T-helper 1 cell treated with Interleukin-12 subunit alpha and Interleukin-12 subunit beta and Interleukin-4 antibody, amounts not matched to agents 30 μg/mL and 1 μg/mL, for 36 hours (primary cell): ENCODE measurements around the gene TET1.
"Not testable (repeated sequence)": the region's sequence is repeated elsewhere in the genome, so short reads cannot be mapped to it uniquely, and the experiment has no call there.

Source experiments
- H3K27ac Mint-ChIP-seq: one replicate; pipeline ENCODE4 v1.8.0; 2021; ENCODE audit warnings: mild to moderate bottlenecking, mixed read lengths
- H3K27me3 Mint-ChIP-seq: one replicate; pipeline ENCODE4 v1.8.0; 2021; ENCODE audit warnings: low read depth, mixed read lengths
- H3K36me3 Mint-ChIP-seq: one replicate; pipeline ENCODE4 v1.8.0; 2021; ENCODE audit warnings: low read depth, mixed read lengths
- H3K4me1 Mint-ChIP-seq: one replicate; pipeline ENCODE4 v1.8.0; 2021; ENCODE audit warnings: low read depth, mixed read lengths
- H3K4me3 Mint-ChIP-seq: one replicate; pipeline ENCODE4 v1.8.0; 2021; ENCODE audit warnings: mild to moderate bottlenecking, moderate library complexity, mixed read lengths
- H3K9me3 Mint-ChIP-seq: one replicate; pipeline ENCODE4 v1.8.0; 2021; ENCODE audit warnings: mixed read lengths

Gene TET1

GRCh38 chr10:68613974-68614373 is 53.8 kb downstream of the TET1 start:
- not testable (repeated sequence) for H3K36me3 Mint-ChIP-seq, H3K4me3 Mint-ChIP-seq, H3K4me1 Mint-ChIP-seq, H3K27ac Mint-ChIP-seq, H3K9me3 Mint-ChIP-seq, H3K27me3 Mint-ChIP-seq

DNA sequence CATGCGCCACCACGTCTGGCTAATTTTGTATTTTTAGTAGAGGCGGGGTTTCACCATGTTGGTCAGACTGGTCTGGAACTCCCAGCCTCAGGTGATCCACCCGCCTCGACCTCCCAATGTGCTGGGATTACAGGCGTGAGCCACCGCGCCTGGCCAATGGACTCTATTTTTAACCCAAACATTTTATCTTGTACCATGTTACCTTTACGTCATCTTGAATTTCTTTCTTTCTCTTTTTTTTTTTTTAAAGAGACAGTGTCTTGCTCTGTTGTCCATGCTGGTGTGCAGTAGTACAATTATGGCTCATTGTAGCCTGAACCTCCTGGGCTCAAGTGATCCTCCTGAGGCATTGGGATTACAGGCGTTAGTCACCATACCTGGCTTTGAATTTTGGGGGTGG is 57.6 kb downstream of the TET1 start:
- not testable (repeated sequence) for H3K4me1 Mint-ChIP-seq, H3K27me3 Mint-ChIP-seq, H3K27ac Mint-ChIP-seq, H3K4me3 Mint-ChIP-seq, H3K9me3 Mint-ChIP-seq, H3K36me3 Mint-ChIP-seq

GRCh38 chr10:68618234-68618633 is 58.1 kb downstream of the TET1 start:
- Mint-ChIP-seq H3K27ac (no peak overlapping the region), H3K4me1 (no peaks in the 10 kb centered on the region), H3K9me3 (no peaks in the 10 kb centered on the region), H3K27me3 (no peaks in the 10 kb centered on the region), H3K36me3 (peaks cover 2% of the 10 kb centered on the region), H3K4me3 (no peak overlapping the region)

DNA sequence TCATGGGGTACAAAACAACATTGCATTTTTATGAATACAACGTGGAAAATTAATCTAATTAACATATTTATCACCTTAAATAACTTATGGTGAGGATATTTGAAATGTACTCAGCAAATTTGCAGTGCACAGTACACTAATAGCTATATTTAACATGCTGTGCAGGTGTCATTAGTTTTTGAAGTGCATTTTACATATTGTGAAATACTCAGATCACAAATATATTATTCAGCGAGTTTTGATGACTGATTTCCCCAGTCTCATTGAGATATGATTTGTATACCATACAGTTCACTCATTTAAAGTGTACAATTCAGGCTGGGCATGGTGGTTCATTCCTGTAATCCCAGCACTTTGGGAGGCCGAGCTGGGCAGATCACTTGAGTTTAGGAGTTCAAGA is 59.5 kb downstream of the TET1 start:
- Mint-ChIP-seq H3K4me3 (no peak overlapping the region), H3K27me3 (no peaks in the 10 kb centered on the region), H3K4me1 (no peaks in the 10 kb centered on the region), H3K9me3 (no peaks in the 10 kb centered on the region), H3K36me3 (no peaks in the 10 kb centered on the region), H3K27ac (no peak overlapping the region)

GRCh38 chr10:68625316-68625921 is 65.3 kb downstream of the TET1 start:
- no peak overlapping the region for H3K27ac Mint-ChIP-seq

DNA sequence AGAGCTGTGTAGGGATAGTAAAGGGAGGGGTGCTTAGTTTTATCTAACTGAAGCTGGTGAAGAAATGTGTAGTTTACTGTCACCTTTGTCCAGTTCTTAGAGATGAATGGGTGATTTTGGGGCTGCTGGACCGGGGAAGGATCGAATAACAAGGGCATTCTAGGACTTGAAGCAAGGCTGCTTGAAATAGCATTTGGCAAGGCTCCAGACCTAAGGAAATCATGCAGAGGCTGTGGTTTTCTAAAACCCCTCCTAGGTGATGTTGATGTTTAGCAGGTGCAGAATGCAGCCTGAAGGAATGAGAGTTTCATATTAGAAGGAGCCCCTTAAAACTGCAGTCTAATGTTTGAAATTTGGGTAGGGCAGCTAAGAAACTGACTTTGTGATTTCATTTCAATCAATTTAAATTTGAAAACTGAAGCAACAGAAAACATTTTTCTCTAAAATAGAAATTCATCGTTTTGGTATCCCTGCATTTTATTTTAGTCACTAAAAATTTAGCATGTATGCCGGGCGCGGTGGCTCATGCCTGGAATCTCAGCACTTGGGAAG is 68.5 kb downstream of the TET1 start:
- Mint-ChIP-seq H3K4me3 (no peak overlapping the region), H3K27me3 (no peaks in the 10 kb centered on the region), H3K27ac (no peak overlapping the region), H3K4me1 (peaks cover 11% of the 10 kb centered on the region), H3K36me3 (no peaks in the 10 kb centered on the region), H3K9me3 (no peaks in the 10 kb centered on the region)

More at GRCh38 chr10:68625316-68625921, 65.3 kb downstream of the TET1 start:
- Mint-ChIP-seq H3K4me1 (peaks cover 11% of the 10 kb centered on the region), H3K27me3 (no peaks in the 10 kb centered on the region), H3K9me3 (no peaks in the 10 kb centered on the region), H3K4me3 (no peak overlapping the region), H3K36me3 (no peaks in the 10 kb centered on the region)

GRCh38 chr10:68632271-68632560 is 72.1 kb downstream of the TET1 start:
- H3K4me1 Mint-ChIP-seq, H3K9me3 Mint-ChIP-seq, H3K36me3 Mint-ChIP-seq, H3K27me3 Mint-ChIP-seq, H3K27ac Mint-ChIP-seq, H3K4me3 Mint-ChIP-seq: not testable (repeated sequence)

- Mint-ChIP-seq H3K27me3 (no peaks in the 10 kb centered on the region), H3K4me1 (peaks cover 5% of the 10 kb centered on the region), H3K9me3 (no peaks in the 10 kb centered on the region), H3K27ac (no peak overlapping the region), H3K4me3 (no peak overlapping the region), H3K36me3 (no peaks in the 10 kb centered on the region)
Observed at GRCh38 chr10:68633281-68633680, 73.1 kb downstream of the TET1 start.

DNA sequence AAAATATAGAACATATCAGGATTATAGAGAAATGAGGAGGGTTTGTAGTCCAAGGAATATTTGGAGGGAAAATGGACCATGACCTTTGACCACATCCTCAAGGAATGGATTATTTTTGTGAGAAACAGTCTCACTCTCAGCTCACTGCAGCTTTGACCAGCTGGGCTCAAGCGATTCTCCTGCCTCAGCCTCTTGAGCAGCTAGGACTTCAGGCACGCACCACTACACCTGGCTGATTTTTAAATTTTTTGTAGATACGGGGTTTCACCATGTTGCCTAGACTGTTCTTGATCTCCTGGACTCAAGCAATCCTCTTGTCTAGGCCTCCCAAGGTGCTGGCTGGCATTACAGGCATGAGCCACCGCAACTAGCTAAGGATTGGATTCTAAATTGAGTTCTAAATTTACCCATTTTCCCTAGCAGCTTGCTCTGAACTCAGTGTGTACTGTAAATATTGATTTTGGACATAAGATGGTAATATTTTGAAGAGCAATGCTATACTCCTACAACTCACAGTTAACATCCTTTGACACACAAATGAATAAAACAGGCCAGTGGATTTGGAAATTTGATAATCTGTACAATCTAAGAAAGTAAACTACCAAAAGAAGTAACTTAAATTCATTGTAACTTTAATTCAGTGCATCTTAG is 73.8 kb downstream of the TET1 start:
- no peak overlapping the region for H3K4me3 Mint-ChIP-seq
- no peak overlapping the region for H3K27ac Mint-ChIP-seq
- no peaks in the 10 kb centered on the region for H3K9me3 Mint-ChIP-seq
- H3K4me1 Mint-ChIP-seq, result no peaks in the 10 kb centered on the region
- H3K27me3 Mint-ChIP-seq, result no peaks in the 10 kb centered on the region
- H3K36me3 Mint-ChIP-seq, result no peaks in the 10 kb centered on the region

- no peaks in the 10 kb centered on the region for H3K9me3 Mint-ChIP-seq
- H3K27me3 Mint-ChIP-seq, result no peaks in the 10 kb centered on the region
- no peaks in the 10 kb centered on the region for H3K4me1 Mint-ChIP-seq
- no peak overlapping the region for H3K4me3 Mint-ChIP-seq
- no peak overlapping the region for H3K27ac Mint-ChIP-seq
- no peaks in the 10 kb centered on the region for H3K36me3 Mint-ChIP-seq
Observed at GRCh38 chr10:68636335-68636734, 76.2 kb downstream of the TET1 start.

- H3K27me3 Mint-ChIP-seq, H3K4me3 Mint-ChIP-seq, H3K36me3 Mint-ChIP-seq, H3K9me3 Mint-ChIP-seq, H3K27ac Mint-ChIP-seq, H3K4me1 Mint-ChIP-seq: not testable (repeated sequence)
Observed at GRCh38 chr10:68643550-68643949, 83.4 kb downstream of the TET1 start.

DNA sequence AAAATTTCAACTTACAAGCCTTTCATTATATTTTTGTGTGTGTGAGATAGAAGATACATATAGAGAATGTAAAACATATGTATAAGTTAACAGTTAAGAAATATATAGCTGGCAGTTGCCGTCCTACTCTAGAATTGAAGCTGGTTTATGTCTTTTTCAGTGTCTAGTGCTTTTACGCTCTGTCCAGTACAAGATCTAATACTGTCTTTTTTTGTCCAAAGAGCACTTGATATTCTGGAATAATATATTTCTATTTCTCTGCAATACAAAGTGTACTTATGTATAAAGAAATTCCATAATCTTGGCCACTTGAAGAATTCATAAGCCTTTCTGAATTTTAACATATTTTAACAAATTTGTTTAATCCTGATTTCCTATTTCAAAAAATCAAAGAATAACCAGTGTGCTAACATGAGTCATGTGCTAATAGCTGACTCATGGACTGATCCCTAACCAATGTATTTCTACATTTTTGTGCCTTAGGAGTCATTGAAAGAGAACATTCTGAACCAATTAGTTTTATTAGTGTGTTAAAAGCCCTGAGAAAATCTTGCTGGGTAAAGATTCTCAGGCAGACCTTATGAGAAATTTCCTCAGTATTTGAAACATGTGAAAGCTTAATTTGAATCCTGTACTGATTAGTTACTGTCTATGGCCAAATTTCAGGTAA is 87.7 kb downstream of the TET1 start:
- H3K36me3 Mint-ChIP-seq, result peaks cover 2% of the 10 kb centered on the region
- H3K4me3 Mint-ChIP-seq, result no peak overlapping the region

GRCh38 chr10:68655620-68656126 is 95.5 kb downstream of the TET1 start:
- no peak overlapping the region for H3K27ac Mint-ChIP-seq

More for the DNA sequence above, 87.7 kb downstream of the TET1 start:
- no peaks in the 10 kb centered on the region for H3K9me3 Mint-ChIP-seq
- no peaks in the 10 kb centered on the region for H3K4me1 Mint-ChIP-seq
- no peaks in the 10 kb centered on the region for H3K27me3 Mint-ChIP-seq
- no peak overlapping the region for H3K27ac Mint-ChIP-seq

DNA sequence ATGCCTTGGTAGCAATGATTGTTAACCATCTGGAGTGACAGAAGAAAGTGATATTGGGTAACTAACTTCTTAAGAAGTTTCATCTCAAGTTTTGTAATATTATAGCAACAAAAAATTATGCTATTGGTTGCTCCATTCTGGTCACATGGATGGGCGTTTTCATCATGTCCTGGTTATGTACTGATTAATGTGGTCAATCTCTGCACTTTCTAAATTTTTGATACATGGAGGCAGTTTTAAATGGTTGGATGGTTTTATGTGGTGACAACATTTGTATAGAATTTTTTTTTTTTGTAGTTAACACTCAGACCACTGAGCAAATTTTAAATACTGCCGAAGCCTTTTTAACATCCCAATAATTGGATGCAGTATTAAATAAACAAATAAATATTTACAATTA is 105.7 kb downstream of the TET1 start:
- H3K27ac Mint-ChIP-seq, result no peak overlapping the region
- H3K9me3 Mint-ChIP-seq, result no peaks in the 10 kb centered on the region
- H3K4me1 Mint-ChIP-seq, result no peaks in the 10 kb centered on the region

More at GRCh38 chr10:68655620-68656126, 95.5 kb downstream of the TET1 start:
- Mint-ChIP-seq H3K27me3 (no peaks in the 10 kb centered on the region), H3K9me3 (no peaks in the 10 kb centered on the region), H3K36me3 (no peaks in the 10 kb centered on the region), H3K4me3 (no peak overlapping the region), H3K4me1 (no peaks in the 10 kb centered on the region)

GRCh38 chr10:68666280-68666760 is 106.2 kb downstream of the TET1 start:
- no peak overlapping the region for H3K27ac Mint-ChIP-seq
- no peak overlapping the region for H3K4me3 Mint-ChIP-seq
- H3K9me3 Mint-ChIP-seq, result no peaks in the 10 kb centered on the region
- H3K36me3 Mint-ChIP-seq, result peaks cover 5% of the 10 kb centered on the region
- no peaks in the 10 kb centered on the region for H3K4me1 Mint-ChIP-seq
- H3K27me3 Mint-ChIP-seq, result no peaks in the 10 kb centered on the region

More for the DNA sequence above, 105.7 kb downstream of the TET1 start:
- H3K27me3 Mint-ChIP-seq, result no peaks in the 10 kb centered on the region
- H3K36me3 Mint-ChIP-seq, result peaks cover 3% of the 10 kb centered on the region
- no peak overlapping the region for H3K4me3 Mint-ChIP-seq
